Astrocyte (in vitro differentiated cells and primary cell): ENCODE data around the gene TOLLIP. TPM values are rescaled to one million over a fixed set of nuclear protein-coding genes. Genes with fewer than 3 reads are reported as not detected.

Source experiments
- DNase-seq: peaks from one replicate; pipeline ENCODE4 v3.0.0-alpha.2; 2010; ENCODE audit warnings: low read depth
- FAIRE-seq: peaks from 2 replicates; lab custom pipeline; 2011; peaks lifted over from hg19 to GRCh38; lab: Jason Lieb, UNC
- H2AFZ ChIP-seq: 2 replicates; pipeline ENCODE4 v1.6.0; 2012; ENCODE audit warnings: low read depth, low read length, inconsistent platforms
- H3K27ac ChIP-seq: 2 replicates; pipeline ENCODE4 v1.5.1; 2011; ENCODE audit warnings: low read depth, low read length, inconsistent platforms
- H3K27me3 ChIP-seq: 2 replicates; pipeline ENCODE4 v1.6.0; 2011; ENCODE audit warnings: low read length, inconsistent platforms; ENCODE audit not compliant: insufficient read depth
- H3K36me3 ChIP-seq: 2 replicates; pipeline ENCODE4 v1.5.1; 2011; ENCODE audit warnings: low read length, inconsistent platforms; ENCODE audit not compliant: insufficient read depth
- H3K4me1 ChIP-seq: 2 replicates; pipeline ENCODE4 v1.5.1; 2011; ENCODE audit warnings: low read length, inconsistent platforms; ENCODE audit not compliant: insufficient read depth
- H3K4me2 ChIP-seq: 2 replicates; pipeline ENCODE4 v1.6.0; 2012; ENCODE audit warnings: low read length, inconsistent platforms
- H3K4me3 ChIP-seq: 2 replicates; pipeline ENCODE4 v1.5.1; 2011; ENCODE audit warnings: low read depth, mild to moderate bottlenecking, low read length, inconsistent platforms; ENCODE audit not compliant: insufficient read depth
- H3K79me2 ChIP-seq: 2 replicates; pipeline ENCODE4 v1.6.0; 2012; ENCODE audit warnings: mild to moderate bottlenecking, low read length, inconsistent platforms; ENCODE audit not compliant: insufficient read depth
- H3K9ac ChIP-seq: 2 replicates; pipeline ENCODE4 v1.6.0; 2012; ENCODE audit warnings: mild to moderate bottlenecking, low read length, inconsistent platforms
- H3K9me3 ChIP-seq: 2 replicates; pipeline ENCODE4 v1.5.1; 2012; ENCODE audit warnings: low read depth, mild to moderate bottlenecking, low read length, inconsistent platforms; ENCODE audit not compliant: insufficient read depth
- H4K20me1 ChIP-seq: 2 replicates; pipeline ENCODE4 v1.6.0; 2012; ENCODE audit warnings: low read length, inconsistent platforms; ENCODE audit not compliant: insufficient read depth
- H3K27ac Mint-ChIP-seq: one replicate; pipeline ENCODE4 v1.8.0; 2021; ENCODE audit warnings: mild to moderate bottlenecking, mixed read lengths; ENCODE audit not compliant: unreplicated experiment
- H3K27me3 Mint-ChIP-seq: one replicate; pipeline ENCODE4 v1.8.0; 2021; ENCODE audit warnings: low read depth, mixed read lengths; ENCODE audit not compliant: unreplicated experiment
- H3K36me3 Mint-ChIP-seq: one replicate; pipeline ENCODE4 v1.8.0; 2021; ENCODE audit warnings: low read depth, mixed read lengths; ENCODE audit not compliant: unreplicated experiment
- H3K4me1 Mint-ChIP-seq: one replicate; pipeline ENCODE4 v1.8.0; 2021; ENCODE audit warnings: low read depth, mixed read lengths; ENCODE audit not compliant: unreplicated experiment
- H3K4me3 Mint-ChIP-seq: one replicate; pipeline ENCODE4 v1.8.0; 2021; ENCODE audit warnings: mild to moderate bottlenecking, moderate library complexity, mixed read lengths; ENCODE audit not compliant: unreplicated experiment
- H3K9me3 Mint-ChIP-seq: one replicate; pipeline ENCODE4 v1.8.0; 2021; ENCODE audit warnings: mild to moderate bottlenecking, mixed read lengths; ENCODE audit not compliant: unreplicated experiment
- CTCF ChIP-seq: IDR thresholded peaks from 2 replicates; pipeline ENCODE4 v1.5.1; 2011; ENCODE audit warnings: low read depth, mild to moderate bottlenecking, inconsistent platforms, low read length, moderate library complexity; ENCODE audit not compliant: insufficient read depth
- EZH2 ChIP-seq: IDR thresholded peaks from 2 replicates; pipeline ENCODE4 v1.6.1; 2012; ENCODE audit warnings: mild to moderate bottlenecking, low read length, inconsistent platforms; ENCODE audit not compliant: insufficient read depth
- total RNA-seq: library from RNA; stranded (reverse); gene quantifications from 2 replicates; pipeline ENCODE4 v1.2.1, GENCODE V29; 2021

Gene TOLLIP
- total RNA-seq, 1 donor from 2014 or later: 46.4 TPM

GRCh38 chr11:1239596-1240205 lies 69.7 kb downstream of the TOLLIP start:
- Histone ChIP-seq H3K4me3 (no peak overlapping the region), H3K9ac (no peak overlapping the region), H3K79me2 (no peaks in the 10 kb centered on the region), H3K27me3 (no peaks in the 10 kb centered on the region), H3K27ac (no peak overlapping the region), H2AFZ (no peak overlapping the region), H4K20me1 (no peaks in the 10 kb centered on the region), H3K9me3 (peaks cover 5% of the 10 kb centered on the region), H3K4me1 (no peaks in the 10 kb centered on the region), H3K36me3 (no peaks in the 10 kb centered on the region), H3K4me2 (no peak overlapping the region)
- no peak overlapping the region for H3K27ac Mint-ChIP-seq
- TF ChIP-seq EZH2 (no peak), CTCF (no peak)
- peaks cover 11% of the 10 kb centered on the region for H3K27me3 Mint-ChIP-seq
- FAIRE-seq (no peak), DNase-seq (no peak)
- H3K36me3 Mint-ChIP-seq: peaks cover 4% of the 10 kb centered on the region
- H3K4me1 Mint-ChIP-seq: no peaks in the 10 kb centered on the region
- peaks cover 9% of the 10 kb centered on the region for H3K9me3 Mint-ChIP-seq
- no peak overlapping the region for H3K4me3 Mint-ChIP-seq

DNA sequence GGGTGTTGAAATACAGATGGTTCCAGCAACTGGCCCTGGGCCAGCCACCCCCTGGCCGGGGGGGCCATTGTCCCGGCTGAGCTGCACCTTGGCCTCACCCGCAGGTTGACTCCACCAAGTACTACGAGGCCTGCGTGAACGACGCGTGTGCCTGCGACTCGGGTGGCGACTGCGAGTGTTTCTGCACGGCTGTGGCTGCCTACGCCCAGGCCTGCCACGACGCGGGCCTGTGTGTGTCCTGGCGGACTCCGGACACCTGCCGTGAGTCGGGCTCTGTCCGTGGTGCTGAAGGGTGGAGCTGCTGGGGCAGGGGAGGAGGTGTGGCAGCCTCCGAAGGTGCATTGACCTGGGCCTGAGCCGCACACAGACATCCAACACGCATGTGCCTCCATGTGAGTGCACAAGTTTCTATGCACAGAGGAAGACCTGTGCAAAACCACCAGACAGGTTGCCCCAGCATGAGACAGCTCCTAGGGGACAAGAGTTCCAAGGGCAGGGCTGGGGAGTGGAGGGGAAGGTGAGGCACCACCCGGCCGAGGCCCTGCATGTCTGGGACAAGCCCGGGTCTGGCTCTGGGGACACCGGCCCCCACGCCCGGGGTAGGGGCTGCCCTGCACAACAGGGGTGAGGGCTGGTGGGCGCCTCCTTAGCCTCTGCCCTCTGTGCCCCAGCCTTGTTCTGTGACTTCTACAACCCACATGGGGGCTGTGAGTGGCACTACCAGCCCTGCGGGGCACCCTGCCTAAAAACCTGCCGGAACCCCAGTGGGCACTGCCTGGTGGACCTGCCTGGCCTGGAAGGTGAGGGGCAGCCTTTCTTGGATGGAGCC lies 70.5 kb downstream of the TOLLIP start:
- FAIRE-seq (no peak), DNase-seq (no peak)
- no peak overlapping the region for H3K27ac Mint-ChIP-seq
- no peaks in the 10 kb centered on the region for H3K79me2 ChIP-seq
- H3K36me3 Mint-ChIP-seq: peaks cover 4% of the 10 kb centered on the region
- H3K4me2 ChIP-seq: no peak overlapping the region
- H3K36me3 ChIP-seq: no peaks in the 10 kb centered on the region
- H3K9ac ChIP-seq: no peak overlapping the region
- no peaks in the 10 kb centered on the region for H3K4me1 ChIP-seq
- H3K4me3 ChIP-seq: no peak overlapping the region
- no peaks in the 10 kb centered on the region for H4K20me1 ChIP-seq
- TF ChIP-seq CTCF: no peak
- no peak for TF ChIP-seq EZH2
- no peak overlapping the region for H3K27ac ChIP-seq
- no peaks in the 10 kb centered on the region for H3K27me3 ChIP-seq
- H3K27me3 Mint-ChIP-seq: peaks cover 11% of the 10 kb centered on the region
- H3K9me3 Mint-ChIP-seq: peaks cover 9% of the 10 kb centered on the region
- H3K4me3 Mint-ChIP-seq: no peak overlapping the region
- H2AFZ ChIP-seq: no peak overlapping the region
- peaks cover 5% of the 10 kb centered on the region for H3K9me3 ChIP-seq
- H3K4me1 Mint-ChIP-seq: no peaks in the 10 kb centered on the region

GRCh38 chr11:1237851-1238250 lies 71.6 kb downstream of the TOLLIP start:
- Histone ChIP-seq H3K27ac (no peak overlapping the region), H3K36me3 (no peaks in the 10 kb centered on the region), H3K9me3 (peaks cover 5% of the 10 kb centered on the region), H3K4me2 (no peak overlapping the region), H3K4me1 (no peaks in the 10 kb centered on the region), H2AFZ (no peak overlapping the region), H4K20me1 (no peaks in the 10 kb centered on the region), H3K4me3 (no peak overlapping the region), H3K27me3 (no peaks in the 10 kb centered on the region), H3K9ac (no peak overlapping the region), H3K79me2 (no peaks in the 10 kb centered on the region)
- TF ChIP-seq CTCF (no peak), EZH2 (no peak)
- Mint-ChIP-seq H3K27ac (no peak overlapping the region), H3K36me3 (peaks cover 4% of the 10 kb centered on the region), H3K4me1 (no peaks in the 10 kb centered on the region), H3K4me3 (no peak overlapping the region), H3K9me3 (peaks cover 9% of the 10 kb centered on the region), H3K27me3 (peaks cover 11% of the 10 kb centered on the region)
- FAIRE-seq (no peak), DNase-seq (no peak)
